Measurements from ENCODE around the gene LUM.
"Not testable (repeated sequence)": the region's sequence is repeated elsewhere in the genome, so short reads cannot be mapped to it uniquely, and the experiment has no call there.

LUM gene

DNA sequence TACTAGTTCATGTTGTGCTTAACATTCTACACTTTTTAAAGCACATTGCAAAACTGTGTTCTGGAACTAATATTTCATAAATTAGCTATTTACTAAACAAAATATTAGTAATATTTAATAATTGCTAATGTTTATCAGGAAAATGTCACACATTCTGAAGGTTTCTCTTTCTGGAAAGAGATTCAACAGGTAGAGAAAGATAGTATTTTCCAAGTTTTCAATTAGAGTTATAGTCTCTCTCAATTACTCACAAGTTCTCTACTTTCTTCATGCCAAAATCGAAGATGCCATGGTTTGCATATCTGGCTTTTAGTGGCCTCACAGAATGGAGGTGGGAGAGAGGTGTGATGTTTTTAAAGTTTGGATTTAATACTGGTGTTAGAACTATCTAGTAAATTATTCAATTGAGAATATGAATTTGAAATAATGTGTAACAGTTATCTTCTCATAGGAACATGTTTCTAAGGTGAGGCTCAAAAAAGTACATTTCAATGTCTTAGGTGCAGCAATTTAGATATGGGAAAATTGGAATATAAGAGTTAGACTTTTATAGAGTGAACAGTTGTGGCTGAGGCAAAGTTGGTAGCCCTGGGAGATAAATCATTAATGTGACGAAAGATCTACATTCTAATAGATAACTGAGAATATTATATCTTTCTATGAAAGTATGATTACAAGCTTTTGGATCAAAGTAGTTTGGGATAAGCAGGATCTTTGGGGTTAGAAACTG is 1.5 kb downstream of the LUM start:
- no peak overlapping the region for H3K4me3 ChIP-seq (ENCODE audit: low read depth, low read length)

DNA sequence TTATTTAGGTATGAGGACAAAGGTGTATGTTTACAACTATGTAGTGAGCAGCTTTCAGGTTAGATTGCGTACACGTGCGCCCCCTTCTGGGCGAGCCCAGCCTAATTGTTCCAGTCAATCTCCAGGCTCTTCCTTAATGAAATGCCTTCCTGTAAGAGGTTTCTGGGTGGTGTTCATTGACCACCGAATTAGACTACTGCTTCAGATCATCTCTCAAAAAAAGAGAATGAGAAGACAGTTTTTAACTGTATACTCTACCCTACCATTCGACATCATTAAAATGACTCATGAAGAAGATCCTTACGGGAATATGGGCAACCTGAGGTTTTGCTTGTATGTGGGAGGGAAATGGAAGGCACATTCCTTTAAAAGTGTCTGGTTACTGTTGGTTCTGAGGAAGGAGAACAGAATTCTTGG is 2.1 kb downstream of the LUM start:
- peak overlapping the region; percentile 9 for H3K4me3 ChIP-seq (ENCODE audit: low read depth, low read length)

GRCh38 chr12:91108196-91108755 is 3.0 kb downstream of the LUM start:
- no peak overlapping the region for H3K4me3 ChIP-seq (ENCODE audit: low read depth, low read length)

DNA sequence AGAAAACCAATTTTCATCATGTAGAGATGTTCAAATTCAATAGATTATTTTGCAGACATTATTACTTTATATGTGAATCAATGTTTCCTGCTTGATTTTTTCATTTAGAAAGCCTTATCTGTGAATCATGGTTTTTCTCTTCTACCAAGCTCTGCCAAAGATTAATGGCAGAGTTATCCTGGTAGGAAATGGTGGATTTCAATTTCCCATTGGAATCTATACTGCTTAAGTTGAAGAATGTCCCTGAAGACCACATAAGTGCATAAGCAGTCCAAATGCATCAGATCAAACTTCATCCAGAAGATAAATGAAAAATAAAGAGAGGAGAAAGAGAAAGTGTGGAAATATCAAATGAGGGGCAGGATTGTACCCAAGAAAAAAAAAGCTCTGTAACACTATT is 5.0 kb downstream of the LUM start:
- H3K4me3 ChIP-seq (ENCODE audit: low read depth, low read length) = no peak overlapping the region

DNA sequence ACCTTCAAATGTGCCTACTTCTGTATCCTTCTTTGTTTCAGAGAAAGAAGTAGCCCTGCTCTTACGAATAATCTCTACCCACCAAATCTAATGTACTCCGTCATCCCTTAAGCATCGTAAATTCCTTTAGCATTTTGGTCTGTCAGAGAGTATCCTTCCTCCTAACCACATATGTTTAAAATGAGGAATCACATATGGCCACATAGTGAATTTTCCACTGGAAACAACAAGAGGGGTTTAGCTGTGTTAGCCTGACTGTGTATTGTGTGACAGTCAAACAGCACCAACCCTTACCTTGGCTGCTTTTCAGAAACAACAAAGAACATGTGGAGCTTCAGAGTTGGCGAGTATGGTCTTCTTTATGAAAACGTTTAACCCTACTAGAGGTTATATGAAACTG is 5.5 kb downstream of the LUM start:
- H3K4me3 ChIP-seq (ENCODE audit: low read depth, low read length) = no peak overlapping the region

GRCh38 chr12:91104812-91105466 is 6.4 kb downstream of the LUM start:
- no peak overlapping the region for H3K4me3 ChIP-seq (ENCODE audit: low read depth, low read length)

GRCh38 chr12:91103624-91104023 is 7.7 kb downstream of the LUM start:
- H3K4me3 ChIP-seq (ENCODE audit: low read depth, low read length) = no peak overlapping the region

DNA sequence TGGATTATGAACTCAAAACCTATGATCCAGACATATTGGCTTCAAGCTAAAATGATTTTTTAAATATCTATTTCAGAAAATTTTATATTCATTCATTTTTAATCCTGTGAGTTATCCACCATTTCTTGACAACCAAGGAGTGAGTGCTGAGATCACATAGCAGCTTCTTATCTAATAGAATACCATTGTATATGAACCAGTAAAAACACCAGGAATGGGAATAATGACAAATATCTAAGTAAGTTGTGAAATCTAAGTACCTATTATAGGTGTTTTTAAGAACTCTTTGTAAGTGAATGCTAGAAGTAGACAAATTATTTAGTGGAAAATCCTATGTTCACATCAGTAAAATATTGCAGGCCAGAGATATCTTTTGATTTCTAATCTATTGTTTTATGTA is 8.2 kb downstream of the LUM start:
- H3K4me3 ChIP-seq (ENCODE audit: low read depth, low read length) = no peak overlapping the region

DNA sequence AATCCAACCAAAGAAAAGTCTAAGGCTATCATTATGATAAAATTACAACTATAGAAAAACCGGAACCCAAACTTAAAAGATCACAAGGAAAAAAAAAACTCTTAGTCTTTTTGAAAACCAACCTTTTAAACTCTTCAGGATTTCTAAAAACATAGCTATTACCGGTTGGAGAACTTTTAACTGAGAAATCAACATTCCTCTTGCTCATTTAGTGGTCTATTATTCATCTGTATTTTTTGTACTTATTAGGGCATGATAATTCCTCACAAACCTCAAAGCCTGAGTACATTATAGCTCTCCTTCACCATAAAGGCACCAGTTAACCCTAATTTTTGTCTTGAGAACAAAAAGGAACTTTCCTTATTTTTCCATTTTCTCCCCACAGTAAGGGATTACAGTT is 10.4 kb downstream of the LUM start:
- no peak overlapping the region for H3K4me3 ChIP-seq (ENCODE audit: low read depth, low read length)

DNA sequence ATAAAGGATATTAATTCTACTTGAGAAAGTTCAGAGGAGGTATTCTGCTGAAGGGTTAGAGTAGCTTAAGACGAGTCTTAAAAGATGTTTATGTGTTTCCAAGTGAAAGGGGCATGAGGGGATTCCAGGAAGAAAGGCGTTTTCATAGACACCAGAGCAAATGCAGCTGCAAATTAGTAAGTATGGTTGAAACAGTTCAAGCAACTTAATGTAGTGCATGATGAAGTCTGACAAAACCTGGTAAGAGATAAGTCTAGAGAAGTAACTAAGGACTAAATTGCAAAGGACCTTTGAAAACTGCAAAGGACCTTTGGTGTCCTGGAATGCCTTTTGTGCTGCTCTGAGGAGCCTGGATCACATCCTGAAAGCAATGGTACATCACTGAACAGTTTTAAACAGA is 11.5 kb downstream of the LUM start:
- H3K4me3 ChIP-seq (ENCODE audit: low read depth, low read length) = no peak overlapping the region

DNA sequence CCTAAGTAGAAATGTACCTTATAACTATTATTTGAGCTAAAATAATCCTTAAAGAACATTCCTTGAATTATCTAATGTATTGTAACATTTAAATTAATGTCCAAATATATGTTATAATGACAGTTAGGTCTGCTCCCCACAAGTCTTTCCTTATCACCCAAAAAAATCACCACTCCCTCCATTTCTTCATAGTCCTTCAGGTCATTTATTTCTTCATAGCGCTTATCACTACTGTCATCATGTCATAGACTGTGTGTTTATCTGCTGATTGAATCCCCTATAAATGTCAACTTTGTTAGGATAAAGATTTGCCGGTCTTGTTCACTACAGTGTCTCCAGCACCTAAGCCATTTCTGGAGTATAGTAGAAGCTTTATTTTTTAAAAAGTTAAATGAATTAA is 12.0 kb downstream of the LUM start:
- no peak overlapping the region for H3K4me3 ChIP-seq (ENCODE audit: low read depth, low read length)

DNA sequence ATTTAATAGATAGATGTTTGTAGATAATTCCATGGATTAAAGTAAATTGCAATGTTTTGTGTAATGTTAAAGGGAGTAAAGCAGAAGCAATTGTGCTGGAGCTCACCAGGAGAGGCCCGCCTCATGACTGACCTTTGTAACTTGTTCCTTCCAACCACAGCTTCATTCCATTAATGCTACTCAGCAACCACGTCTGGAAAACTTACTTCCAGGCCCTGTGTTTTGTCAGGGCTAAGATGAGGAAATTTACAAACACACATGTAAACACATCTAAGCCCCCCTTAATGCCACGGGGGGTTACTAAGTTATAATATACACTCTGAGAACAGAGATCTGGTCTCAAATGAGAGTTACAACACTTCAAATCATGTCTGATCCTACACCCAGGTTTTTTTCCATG is 12.4 kb downstream of the LUM start:
- H3K4me3 ChIP-seq (ENCODE audit: low read depth, low read length) = no peak overlapping the region

DNA sequence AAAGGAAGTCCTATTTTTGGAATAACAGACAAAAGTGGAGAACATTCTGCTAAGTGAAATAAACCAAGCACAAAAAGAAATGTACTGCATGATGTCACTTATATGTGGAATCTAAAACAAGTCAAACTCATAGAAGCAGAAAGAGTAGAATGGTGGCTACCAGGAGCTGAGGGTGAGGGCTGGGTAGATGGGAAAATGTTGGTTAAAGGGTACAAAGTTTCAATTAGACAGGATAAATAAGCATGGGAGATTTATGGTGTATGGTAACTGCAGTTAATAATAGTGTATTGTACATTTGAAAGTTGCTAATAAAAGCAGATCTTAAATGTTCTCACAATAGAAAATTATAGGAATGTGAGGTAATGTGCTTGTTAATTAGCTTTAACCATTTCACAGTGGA is 12.8 kb downstream of the LUM start:
- no peak overlapping the region for H3K4me3 ChIP-seq (ENCODE audit: low read depth, low read length)

- no peak overlapping the region for H3K4me3 ChIP-seq (ENCODE audit: low read depth, low read length)
Measured at GRCh38 chr12:91094957-91095356, 16.3 kb downstream of the LUM start.

DNA sequence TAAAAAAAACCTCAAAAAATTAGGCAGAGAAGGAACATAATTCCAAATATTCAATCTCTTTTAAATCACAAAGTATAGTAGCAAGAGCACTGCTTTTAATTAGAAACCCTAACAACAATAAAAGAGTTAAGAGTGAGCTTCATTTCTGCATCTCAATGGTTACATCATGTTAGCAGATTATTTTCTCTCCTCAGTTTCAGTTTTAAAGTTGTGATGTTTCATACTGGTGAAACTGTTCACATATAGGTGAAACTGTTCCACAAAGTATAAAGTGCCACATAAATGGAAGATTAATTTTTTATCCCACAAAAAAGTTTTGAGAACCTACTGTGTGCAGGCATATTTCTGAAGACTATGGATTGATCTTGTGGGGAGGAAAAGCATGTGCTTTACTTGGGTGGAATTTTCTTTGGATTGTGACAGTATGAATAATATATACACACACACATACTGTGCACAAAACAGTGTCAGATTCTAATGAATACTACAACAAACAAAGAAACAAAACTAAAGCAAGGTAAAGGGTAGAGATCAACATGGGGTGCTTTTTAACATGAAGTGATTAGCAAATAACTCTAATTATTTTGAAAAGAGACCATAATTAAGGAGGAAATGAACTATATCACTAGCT is 17.1 kb downstream of the LUM start:
- H3K4me3 ChIP-seq (ENCODE audit: low read depth, low read length) = no peak overlapping the region

GRCh38 chr12:91093341-91093740 is 18.0 kb downstream of the LUM start:
- no peak overlapping the region for H3K4me3 ChIP-seq (ENCODE audit: low read depth, low read length)

- H3K4me3 ChIP-seq (ENCODE audit: low read depth, low read length) = no peak overlapping the region
Measured at GRCh38 chr12:91091916-91092715, 19.2 kb downstream of the LUM start.

DNA sequence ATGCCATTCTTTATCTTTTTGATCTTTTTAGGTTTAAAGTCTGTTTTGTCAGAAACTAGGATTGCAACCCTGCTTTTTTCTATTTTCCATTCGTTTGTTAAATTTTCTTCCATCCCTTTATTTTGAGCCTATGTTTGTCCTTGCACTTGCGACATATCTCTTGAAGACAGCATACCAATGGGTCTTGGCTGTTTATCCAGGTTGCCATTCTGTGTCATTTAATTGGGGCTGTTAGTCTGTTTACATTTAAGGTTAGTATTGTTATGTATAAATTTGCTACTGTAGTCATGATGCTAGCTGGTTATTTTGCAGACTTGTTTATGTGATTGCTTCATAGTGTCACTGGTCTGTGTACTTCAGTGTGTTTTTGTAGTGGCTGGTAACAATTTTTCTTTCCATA is 21.3 kb downstream of the LUM start:
- not testable (repeated sequence) for H3K4me3 ChIP-seq (ENCODE audit: low read depth, low read length)

DNA sequence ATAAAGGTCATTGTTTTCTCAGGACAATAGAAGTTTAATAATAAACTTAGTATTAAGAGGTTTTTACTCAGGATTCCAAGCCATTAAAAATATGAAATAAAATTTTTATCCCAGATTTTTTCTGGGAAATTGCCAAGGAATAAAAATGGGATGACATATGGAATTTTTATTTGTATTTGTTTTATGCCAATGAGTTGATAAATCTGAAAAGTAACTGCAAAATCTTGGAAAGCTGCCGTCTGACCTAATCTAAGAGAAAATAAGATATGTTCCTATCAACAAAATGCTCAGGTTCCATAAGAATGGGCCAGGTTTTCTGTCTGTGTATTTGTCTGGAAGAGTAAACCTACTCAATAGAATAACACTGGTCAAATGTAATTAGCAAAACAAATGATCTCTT is 31.3 kb downstream of the LUM start:
- no peak overlapping the region for H3K4me3 ChIP-seq (ENCODE audit: low read depth, low read length)

DNA sequence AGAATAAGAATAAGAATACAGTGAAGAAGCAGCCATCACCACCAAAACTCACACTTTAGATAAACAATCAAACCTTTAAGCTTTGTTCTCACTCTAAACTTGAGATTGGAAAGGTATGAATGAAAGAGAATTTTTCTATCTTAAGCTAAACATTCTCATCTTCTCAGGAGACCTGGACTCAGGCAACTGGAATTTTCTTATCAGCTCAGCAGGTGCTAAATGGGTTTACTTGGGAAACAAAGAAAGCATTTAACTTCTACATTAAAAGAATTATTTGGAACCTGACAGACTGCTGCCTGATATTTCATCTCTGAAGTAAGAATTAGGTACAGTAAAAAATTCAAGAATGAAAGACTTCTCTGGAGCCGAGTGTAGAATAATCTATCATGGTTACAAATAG is 32.8 kb downstream of the LUM start:
- no peak overlapping the region for H3K4me3 ChIP-seq (ENCODE audit: low read depth, low read length)

- no peak overlapping the region for H3K4me3 ChIP-seq (ENCODE audit: low read depth, low read length)
Measured at GRCh38 chr12:91077228-91077954, 33.9 kb downstream of the LUM start.

Measured in iPS-11a (cell line).